ENCODE results near the gene SLC36A3. TPM values are rescaled to one million over a fixed set of nuclear protein-coding genes. Genes with fewer than 3 reads are reported as not detected.

The SLC36A3 gene
- total and polyA plus RNA-seq, 2 donors (not counting 1 experiment from before 2014, with no cell fraction given), result not detected

GRCh38 chr5:151348789-151349188 is 45.2 kb upstream of the SLC36A3 start:
- no peak overlapping the region for H3K27ac ChIP-seq (ENCODE audit: low read length in 2 of 2)
- DNase-seq, result no peak
- H4K20me1 ChIP-seq (ENCODE audit: control insufficient read depth, insufficient read depth, low read length, poor library complexity, severe bottlenecking), result no peaks in the 10 kb centered on the region
- no peaks in the 10 kb centered on the region for H3K79me2 ChIP-seq (ENCODE audit: control insufficient read depth, insufficient read depth, low read length)
- H3K27ac Mint-ChIP-seq, result no peak overlapping the region
- H3K4me1 ChIP-seq (ENCODE audit: control insufficient read depth in 2 of 2, insufficient read depth in 2 of 2, low read length in 2 of 2), result no peaks in the 10 kb centered on the region
- H3K27me3 ChIP-seq (replicated peaks in 1 of 4; ENCODE audit: control extremely low read depth in 1 of 4, control insufficient read depth in 3 of 4, insufficient read depth in 4 of 4, low read length in 3 of 4), result peaks cover 0 to 19% (median 2%) of the 10 kb centered on the region in 4 experiments
- ChIA-PET CTCF (interaction anchor here (0.6 kb wide), 1 partner anchor 346 kb away, joined by 3 read pairs; no protein-coding TSS in a partner anchor), POLR2A (no interaction called here)
- intact Hi-C loops (cut with micrococcal nuclease), result no loop called here
- ATAC-seq (ENCODE audit: low read depth), result no peak
- no peaks in the 10 kb centered on the region for H3K9me3 Mint-ChIP-seq (ENCODE audit: insufficient read depth)
- no peak overlapping the region for H3K4me2 ChIP-seq (replicated peaks; ENCODE audit: low read depth, low read length, poor library complexity, severe bottlenecking)
- no peak overlapping the region for H3K9ac ChIP-seq (ENCODE audit: low read length)
- WGBS (ENCODE audit: insufficient coverage), result 52% methylated on average over 6 of the region's 6 CpGs
- no peak overlapping the region for H3K4me3 ChIP-seq (ENCODE audit: control extremely low read depth in 1 of 5, extremely low read depth in 1 of 5, insufficient read depth in 1 of 5, low read depth in 2 of 5, low read length in 4 of 5)
- TF ChIP-seq CTCF (IDR thresholded peaks at IDR 0.05) (no peak), EZH2 (IDR thresholded peaks at IDR 0.05; ENCODE audit: borderline replicate concordance, insufficient read depth, low read depth, low read length, poor library complexity, severe bottlenecking) (no peak)
- H3K27me3 Mint-ChIP-seq, result peaks cover 72% of the 10 kb centered on the region
- no peaks in the 10 kb centered on the region for H3K9me3 ChIP-seq (ENCODE audit: control extremely low read depth in 1 of 3, control insufficient read depth in 2 of 3, insufficient read depth in 1 of 3, low read length in 2 of 3)
- H3K4me1 Mint-ChIP-seq, result no peaks in the 10 kb centered on the region
- no peak overlapping the region for H3K4me3 Mint-ChIP-seq
- no peak overlapping the region for H2AFZ ChIP-seq (ENCODE audit: insufficient read depth, low read depth, low read length, poor library complexity, severe bottlenecking)
- no peaks in the 10 kb centered on the region for H3K36me3 ChIP-seq (replicated peaks in 1 of 2; ENCODE audit: control extremely low read depth in 1 of 2, control insufficient read depth in 1 of 2, extremely low read depth in 1 of 2, insufficient read depth in 2 of 2, low read length in 1 of 2)

GRCh38 chr5:151347369-151347768 is 43.8 kb upstream of the SLC36A3 start, which contains the start of gene SLC36A2:
SLC36A2 (minus strand) TSS chr5:151347559; CDS start chr5:151347460, 99 bp downstream.
- 56% methylated on average over 4 of the region's 8 CpGs for WGBS (ENCODE audit: insufficient coverage)
- Histone ChIP-seq H3K9ac (ENCODE audit: low read length) (no peak within 1 kb of the TSS), H3K4me1 (ENCODE audit: control insufficient read depth in 2 of 2, insufficient read depth in 2 of 2, low read length in 2 of 2) (no peaks in the 10 kb centered on the region), H4K20me1 (ENCODE audit: control insufficient read depth, insufficient read depth, low read length, poor library complexity, severe bottlenecking) (no peaks in the 10 kb centered on the region), H3K9me3 (ENCODE audit: control extremely low read depth in 1 of 3, control insufficient read depth in 2 of 3, insufficient read depth in 1 of 3, low read length in 2 of 3) (no peaks in the 10 kb centered on the region), H2AFZ (ENCODE audit: insufficient read depth, low read depth, low read length, poor library complexity, severe bottlenecking) (no peak within 1 kb of the TSS), H3K27ac (ENCODE audit: low read length in 2 of 2) (no peak within 1 kb of the TSS), H3K79me2 (ENCODE audit: control insufficient read depth, insufficient read depth, low read length) (no peaks in the 10 kb centered on the region), H3K4me2 (replicated peaks; ENCODE audit: low read depth, low read length, poor library complexity, severe bottlenecking) (no peak within 1 kb of the TSS), H3K27me3 (replicated peaks in 1 of 4; ENCODE audit: control extremely low read depth in 1 of 4, control insufficient read depth in 3 of 4, insufficient read depth in 4 of 4, low read length in 3 of 4) (peaks cover 0 to 29% (median 6%) of the 10 kb centered on the region in 4 experiments), H3K36me3 (replicated peaks in 1 of 2; ENCODE audit: control extremely low read depth in 1 of 2, control insufficient read depth in 1 of 2, extremely low read depth in 1 of 2, insufficient read depth in 2 of 2, low read length in 1 of 2) (no peaks in the 10 kb centered on the region), H3K4me3 (ENCODE audit: control extremely low read depth in 1 of 5, extremely low read depth in 1 of 5, insufficient read depth in 1 of 5, low read depth in 2 of 5, low read length in 4 of 5) (no peak within 1 kb of the TSS)
- intact Hi-C loops (cut with micrococcal nuclease), result no loop called here
- Mint-ChIP-seq H3K27me3 (peaks cover 72% of the 10 kb centered on the region), H3K9me3 (ENCODE audit: insufficient read depth) (no peaks in the 10 kb centered on the region), H3K27ac (no peak within 1 kb of the TSS), H3K4me1 (no peaks in the 10 kb centered on the region), H3K4me3 (no peak within 1 kb of the TSS)
- ChIA-PET CTCF (no interaction called here), POLR2A (no interaction called here)
- no peak for DNase-seq
- ATAC-seq (ENCODE audit: low read depth), result no peak
- no peak for TF ChIP-seq CTCF (IDR thresholded peaks at IDR 0.05)
- no peak for TF ChIP-seq EZH2 (IDR thresholded peaks at IDR 0.05; ENCODE audit: borderline replicate concordance, insufficient read depth, low read depth, low read length, poor library complexity, severe bottlenecking)
